Umbilical cord (tissue), 2 donors: ENCODE data around the gene CCDC136. TPM values are rescaled to one million over a fixed set of nuclear protein-coding genes. Genes with fewer than 3 reads are reported as not detected.
A peak's percentile ranks its signal among the peaks of the same experiment; 100 is the strongest.

Experiments
- DNase-seq: peaks from one replicate; pipeline ENCODE4 v3.0.0-alpha.2; 2015; ENCODE audit warnings: low spot score
- total RNA-seq: library from RNA; depleted of rRNA; stranded (reverse); fragments of >200 nt; gene quantifications from one replicate; pipeline ENCODE4 v1.2.3, GENCODE V29; 2014; ENCODE audit warnings: low replicate concordance; ENCODE audit not compliant: insufficient read depth

CCDC136 gene
- total RNA-seq, 1 donor from 2014 or later = 6.0 TPM

DNA sequence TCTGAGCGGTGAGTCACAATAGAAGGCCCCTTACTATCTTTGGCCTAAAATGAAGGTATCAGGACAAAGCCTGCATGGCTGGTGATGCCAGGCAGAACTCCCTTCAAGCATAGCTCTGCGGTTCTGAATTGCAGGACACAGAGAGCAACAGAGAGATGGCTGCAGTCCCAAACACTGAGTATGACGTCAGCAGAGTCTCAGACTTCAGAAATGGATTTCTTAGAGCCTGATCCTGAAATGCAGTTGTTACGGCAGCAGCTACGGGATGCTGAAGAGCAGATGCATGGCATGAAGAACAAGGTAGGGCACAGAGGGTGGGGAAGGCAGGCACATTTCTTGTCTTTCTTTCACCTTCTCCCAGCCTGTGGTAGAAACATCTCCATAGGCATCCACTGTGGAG lies 13.5 kb downstream of the CCDC136 start:
- DNase-seq = no peak

DNA sequence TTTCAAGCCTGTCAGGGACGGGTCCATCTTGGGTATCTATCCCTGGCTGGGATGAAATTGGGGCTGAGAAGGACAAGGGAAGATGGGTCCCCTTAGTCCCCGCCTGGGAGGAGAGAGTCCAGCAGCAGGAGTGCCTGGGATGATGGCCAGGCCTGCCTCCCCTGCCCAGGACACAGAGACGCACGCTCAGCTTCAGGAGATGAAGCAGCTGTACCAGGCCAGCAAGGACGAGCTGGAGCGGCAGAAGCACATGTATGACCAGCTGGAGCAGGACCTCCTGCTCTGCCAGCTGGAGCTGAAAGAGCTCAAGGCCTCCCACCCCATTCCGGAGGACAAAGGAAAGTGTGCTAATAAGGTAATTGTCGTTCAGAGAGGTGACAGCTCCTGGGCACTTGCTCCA lies 15.4 kb downstream of the CCDC136 start:
- no peak for DNase-seq

DNA sequence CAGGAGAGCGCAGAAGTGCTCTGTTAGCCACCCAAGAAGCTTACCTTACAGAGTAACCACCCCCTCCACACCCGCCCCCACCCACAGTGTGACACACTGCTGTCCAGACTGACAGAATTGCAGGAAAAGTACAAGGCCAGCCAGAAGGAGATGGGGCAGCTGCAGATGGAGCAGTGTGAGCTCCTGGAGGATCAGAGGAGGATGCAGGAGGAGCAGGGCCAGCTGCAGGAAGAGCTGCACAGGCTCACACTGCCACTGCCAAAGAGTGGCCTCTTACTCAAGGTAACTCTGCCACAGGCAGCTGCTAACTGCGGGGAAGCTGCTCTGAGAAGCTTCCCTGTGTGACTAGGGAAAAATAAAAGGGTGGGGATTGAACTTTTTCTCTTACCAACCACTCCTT lies 17.6 kb downstream of the CCDC136 start:
- no peak for DNase-seq

DNA sequence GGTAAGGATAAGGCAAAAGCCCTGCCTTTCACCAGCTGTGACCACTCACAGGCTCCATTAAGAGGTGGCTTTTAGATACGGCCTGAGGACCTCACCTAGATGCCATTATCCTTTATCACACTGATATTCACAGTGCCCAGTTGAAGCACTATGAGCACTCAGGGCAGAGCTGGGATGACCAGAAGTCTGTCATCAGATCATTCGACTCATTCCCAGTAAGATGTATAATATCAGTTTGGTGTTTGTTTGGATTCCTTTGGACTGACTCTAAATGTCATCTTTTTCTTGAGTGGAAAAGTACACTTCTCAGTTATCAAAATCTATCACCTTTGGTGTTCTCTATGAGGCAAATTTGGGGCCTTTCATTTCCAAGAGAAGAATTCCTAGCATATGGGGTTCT lies 18.7 kb downstream of the CCDC136 start:
- DNase-seq = no peak

DNA sequence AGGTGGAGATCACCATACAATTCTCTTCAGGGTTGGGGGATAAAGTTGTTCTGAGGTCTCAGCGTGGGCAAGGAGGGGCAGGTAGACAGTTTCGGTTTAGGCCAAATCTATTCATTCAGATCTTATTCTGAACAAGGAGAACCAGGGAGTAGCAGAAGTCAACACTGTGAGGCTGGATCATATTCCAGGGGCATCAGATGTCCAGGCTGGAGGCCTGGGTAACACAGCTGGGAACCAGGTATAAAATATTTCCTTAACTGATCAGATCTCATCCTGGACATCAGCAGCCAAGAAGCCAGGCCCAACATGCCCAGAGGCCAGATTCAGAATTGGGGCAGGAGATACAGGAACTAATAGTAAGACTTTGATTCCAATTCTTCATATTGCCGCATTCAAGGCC lies 19.2 kb downstream of the CCDC136 start:
- DNase-seq = no peak

DNA sequence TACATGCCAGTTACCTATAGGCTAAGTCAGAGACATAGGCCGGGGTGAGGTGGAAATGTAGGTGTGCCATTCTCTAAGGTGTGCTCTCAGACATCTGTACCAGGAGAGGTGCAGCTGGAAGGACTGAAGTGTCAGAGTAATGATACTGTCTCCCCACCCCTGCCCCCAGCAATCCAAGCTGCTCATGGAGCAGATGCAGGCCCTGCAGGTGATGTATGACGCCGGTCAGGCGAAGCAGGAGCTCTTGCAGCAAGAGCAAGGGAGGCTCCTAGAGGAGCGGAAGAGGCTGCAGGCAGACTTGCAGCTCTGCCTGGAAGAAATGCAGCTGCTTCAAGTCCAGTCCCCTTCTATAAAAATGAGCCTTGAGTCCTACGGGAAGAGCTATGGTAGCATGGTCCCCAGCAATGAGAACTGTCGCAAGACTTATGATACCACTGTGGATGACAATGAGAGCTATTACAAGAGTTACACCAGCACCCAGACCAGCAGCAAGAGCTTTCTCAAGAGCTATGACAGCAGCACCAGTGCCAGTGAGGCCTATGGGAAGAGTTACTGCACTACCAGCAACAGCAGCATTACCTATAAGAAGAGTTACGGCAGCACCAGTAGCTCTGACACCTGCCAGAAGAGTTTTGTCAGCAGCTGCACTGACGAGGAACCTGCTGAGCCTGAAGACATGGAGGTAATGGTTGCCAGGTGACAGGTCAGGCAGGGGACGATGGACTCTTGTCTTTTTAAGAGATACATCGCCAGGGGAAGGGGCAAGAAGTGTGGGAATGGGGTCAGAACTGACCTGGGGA lies 20.1 kb downstream of the CCDC136 start:
- no peak for DNase-seq

DNA sequence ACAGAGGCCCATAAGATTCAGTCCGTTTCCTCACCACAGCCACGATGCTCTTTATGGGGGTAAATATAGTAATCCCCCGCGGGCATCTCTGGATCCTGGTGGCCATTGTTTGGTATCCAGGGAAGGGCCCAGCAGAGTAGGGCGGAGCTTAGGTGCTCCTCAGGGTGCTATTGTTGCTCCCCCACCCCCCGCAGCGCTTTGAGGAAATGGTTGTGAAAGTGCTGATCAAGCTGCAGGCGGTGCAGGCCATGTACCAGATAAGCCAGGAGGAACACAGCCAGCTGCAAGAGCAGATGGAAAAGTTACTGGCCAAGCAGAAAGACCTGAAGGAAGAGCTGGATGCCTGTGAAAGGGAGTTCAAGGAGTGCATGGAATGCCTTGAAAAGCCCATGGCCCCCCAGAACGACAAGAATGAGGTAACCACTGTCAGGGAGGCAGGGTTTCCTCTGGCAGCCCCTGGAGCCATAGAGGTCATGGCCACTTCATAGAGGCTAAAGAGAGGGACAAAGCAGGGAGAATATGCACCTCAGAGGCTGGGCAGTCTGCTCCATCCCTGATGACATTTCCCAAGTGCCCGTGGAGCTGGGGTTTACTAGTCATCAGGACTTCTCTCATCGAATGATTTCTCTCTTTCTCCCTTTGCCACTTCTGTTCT lies 20.9 kb downstream of the CCDC136 start:
- peak; percentile 55 for DNase-seq

DNA sequence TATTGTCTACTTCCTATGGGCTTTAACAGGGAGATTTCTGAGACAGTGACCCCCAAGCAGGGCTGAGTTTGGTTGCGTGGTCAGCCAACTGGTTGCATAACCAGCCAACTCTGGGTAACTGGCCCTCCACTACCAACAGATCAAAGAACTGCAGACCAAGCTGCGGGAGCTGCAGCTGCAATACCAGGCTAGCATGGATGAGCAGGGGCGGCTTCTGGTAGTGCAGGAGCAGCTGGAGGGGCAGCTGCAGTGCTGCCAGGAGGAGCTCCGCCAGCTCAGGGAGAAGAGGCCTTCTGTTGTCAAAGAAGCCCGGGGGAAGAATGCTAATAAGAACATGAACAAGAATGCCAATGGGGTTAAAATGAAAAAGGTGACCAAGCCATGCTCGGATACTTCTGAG lies 22.7 kb downstream of the CCDC136 start:
- DNase-seq = no peak

DNA sequence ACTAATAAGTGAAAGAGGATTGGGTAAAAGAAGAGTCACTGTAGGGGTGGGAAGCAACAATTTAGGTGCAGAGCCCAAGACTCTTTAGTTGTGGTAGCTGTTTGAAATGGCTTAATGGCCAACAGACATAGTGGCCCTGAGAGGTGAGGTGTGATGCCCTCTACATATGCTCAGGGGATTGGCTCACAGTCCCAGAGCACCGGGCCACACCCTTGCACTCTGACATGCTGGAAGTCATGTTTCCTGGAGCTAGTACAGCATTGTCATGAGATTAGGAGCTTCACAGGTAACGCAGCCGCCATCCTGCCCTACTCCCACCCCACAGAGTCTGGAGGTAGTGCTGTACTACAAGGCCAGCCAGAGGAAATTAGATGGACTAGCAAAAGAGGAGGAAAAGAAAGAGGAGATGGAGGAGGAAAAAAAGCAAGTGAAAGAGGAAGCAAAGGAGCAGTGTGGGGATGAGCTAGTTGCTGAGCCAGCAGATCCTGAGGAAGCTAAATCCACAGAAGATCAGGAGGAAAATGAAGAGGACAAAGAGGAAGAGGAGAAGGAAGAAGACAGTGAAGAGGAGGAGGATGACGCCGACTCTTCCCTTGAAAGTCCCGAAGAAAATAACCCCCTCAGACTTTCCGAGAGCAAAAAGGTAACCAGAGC lies 23.6 kb downstream of the CCDC136 start:
- DNase-seq = no peak

DNA sequence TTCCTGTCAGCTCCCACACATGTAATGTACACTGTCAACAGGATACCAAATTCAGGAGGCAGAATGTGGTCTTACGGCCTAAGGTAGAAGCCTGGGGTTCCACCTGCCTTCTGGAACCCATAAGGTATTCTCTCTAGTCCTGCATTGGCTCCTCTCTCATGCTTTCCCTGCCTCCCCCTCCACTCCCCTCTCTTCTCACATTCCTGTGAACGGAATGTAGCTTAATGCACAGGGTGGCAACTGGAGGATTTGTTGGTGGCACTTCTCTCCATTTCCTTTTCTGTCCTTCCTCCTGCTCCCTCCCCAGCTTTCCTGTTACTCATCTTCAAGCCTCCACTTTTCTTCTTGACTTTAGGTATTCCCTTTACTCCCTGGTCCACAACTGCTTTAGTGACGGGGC lies 26.9 kb downstream of the CCDC136 start:
- DNase-seq = no peak

DNA sequence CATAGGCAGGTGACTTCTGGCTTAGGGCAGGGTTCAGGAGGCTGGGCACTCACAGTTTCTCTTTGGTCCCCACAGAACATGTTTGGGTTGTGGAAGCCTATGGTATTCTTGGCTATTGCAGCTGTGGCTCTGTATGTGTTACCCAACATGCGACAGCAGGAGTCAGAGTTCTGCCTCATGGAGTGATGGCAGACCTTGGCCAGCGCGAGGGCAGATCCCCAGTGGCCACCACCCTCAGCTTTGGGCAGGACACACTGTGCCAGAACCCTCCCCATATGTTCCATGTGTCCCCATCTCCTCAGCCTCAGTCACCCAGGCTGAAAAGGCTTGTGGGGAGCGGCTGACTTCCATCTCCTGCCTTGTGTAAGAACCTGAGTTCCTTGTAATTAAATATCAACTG lies 30.0 kb downstream of the CCDC136 start:
- no peak for DNase-seq

DNA sequence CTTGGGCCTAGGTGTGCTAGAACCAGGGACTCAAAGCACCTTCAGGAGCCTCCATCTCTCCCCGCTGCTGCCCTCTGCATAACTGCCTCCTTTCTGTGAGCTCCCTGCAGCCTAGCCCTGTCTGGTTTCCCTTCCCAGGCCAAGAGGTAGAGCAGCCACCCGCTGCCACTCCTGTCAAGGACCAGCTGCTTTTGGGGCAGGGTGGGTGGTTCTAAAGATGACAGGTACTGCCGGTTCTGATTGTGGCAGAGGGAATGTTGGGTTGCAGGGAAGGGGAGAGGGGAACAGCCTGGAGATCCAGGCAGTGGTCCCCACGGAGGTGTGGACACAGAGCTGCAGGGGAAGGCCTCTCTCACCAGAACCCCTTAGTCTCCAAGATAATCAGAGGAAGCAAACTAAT lies 34.7 kb downstream of the CCDC136 start:
- no peak for DNase-seq

DNA sequence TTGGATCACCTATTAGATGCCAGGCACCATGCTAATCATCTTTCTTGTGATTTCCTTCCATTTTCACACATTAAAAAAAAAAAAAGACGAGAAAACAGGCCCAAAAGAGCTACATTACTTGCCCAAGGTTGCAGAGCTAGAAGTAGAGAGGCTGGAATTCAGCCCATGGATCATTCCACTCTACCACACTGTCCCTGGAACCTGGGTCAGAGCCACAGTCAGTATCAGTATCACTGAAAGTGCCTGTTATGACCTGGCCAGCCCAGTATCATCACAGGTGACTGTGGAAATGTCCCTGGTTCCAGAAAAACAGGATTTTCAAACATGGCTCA lies 35.1 kb downstream of the CCDC136 start:
- DNase-seq = no peak

DNA sequence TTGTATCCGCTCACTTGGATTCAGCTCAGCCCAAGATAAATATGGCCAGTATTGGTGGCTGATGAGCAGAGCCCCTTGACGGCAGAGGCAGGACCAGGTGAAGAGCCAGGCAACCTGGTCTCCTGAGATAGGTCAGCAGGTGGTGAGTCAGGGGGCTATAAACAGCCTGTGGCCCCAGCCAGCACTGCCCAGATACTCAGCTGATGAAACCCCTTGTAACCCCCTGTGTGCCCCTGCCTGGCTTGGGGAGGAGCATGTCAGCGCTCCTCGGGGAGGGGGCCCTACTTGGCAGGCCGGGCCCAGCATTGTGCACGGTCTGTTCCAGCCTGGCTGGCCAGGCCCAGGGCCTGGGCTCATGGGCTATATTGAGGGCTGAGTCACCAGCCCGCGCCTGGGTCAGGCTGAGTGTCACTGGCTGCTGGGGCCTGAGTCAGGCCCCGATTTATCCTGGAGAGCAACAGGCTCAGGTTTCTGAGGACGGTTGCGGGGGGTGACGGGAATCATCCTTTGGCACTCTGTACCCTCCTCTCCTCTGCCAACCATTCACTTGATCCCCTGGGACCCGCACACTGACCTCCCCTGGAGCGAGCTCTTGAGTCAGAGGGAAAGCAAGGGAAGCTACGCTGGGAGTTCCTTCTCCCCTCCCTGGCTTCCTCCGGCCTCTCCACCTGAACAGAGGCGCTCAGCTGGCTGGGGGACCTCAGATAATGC lies 35.6 kb downstream of the CCDC136 start:
- DNase-seq = peak; percentile 9

DNA sequence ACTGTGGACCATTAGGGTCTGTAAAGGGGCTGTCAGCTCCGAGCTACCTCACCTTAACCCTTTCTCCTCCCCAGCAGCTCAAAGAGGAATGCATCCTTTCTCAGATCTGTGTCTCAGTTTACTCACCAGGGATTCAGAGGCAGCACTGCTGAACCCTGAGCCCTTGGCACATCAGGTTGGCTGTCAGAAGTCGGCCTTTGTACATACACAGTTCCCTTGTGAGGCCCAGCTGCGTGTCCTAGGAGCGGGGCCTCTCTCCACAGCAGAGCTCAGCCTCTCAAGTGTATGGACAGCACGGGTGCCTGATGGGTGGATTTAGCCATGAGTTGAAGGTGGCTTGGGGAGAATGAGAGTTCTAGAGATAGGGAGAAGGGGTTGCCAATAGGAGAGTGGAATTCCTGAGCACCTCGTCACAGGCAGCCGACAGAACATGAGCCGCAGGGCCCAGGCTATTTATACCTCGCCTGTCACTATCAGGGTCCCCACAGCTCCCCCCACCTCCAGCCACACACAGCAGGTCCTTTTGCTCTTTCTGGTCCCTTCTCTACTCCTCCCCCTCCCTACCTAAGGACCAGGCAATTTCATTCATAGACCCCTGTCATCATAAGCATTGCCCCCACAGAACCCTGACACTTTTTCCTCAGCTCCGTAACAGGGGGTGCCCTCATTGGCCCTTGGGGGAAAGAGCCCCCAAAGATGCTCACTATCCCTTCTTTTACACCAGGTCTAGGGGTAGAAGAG lies 36.4 kb downstream of the CCDC136 start:
- peak; percentile 77 for DNase-seq

DNA sequence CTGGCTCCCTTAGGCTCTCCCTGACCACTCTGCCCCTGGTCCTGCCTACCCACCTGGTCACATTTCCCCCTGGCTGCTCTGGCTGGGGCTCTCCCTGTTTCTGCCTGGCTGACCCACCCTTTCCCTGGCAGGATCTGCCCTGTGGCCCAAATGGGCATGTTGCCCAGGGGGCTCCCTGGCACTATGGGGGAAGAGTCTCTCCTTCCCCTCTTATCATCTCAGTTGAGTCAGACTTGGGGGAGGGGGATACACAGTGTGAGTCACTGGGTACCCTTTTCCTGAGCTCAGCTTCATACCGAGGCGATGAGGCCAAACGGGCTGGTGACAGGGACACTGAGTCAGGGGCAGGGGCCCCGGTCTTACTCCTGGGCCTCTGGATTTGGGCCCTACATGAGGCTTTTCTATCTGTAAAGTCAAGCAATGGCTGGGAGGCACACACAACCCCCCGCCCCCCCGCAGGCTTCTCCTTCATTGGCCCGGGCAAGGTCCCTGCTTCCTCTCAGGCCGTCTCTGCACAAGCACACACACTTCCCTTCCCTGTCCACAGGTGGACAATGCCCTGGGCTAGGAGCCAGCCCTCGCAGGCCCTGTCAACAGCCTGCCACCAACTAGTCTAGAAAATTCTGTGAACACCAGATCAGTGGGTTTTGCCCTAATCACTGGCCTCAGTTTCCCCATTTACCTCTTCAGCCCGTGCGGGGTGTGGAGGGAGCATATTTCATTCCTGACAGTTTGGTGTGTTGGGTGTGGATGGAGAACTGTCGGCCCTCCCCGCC lies 37.8 kb downstream of the CCDC136 start:
- peak; percentile 51 for DNase-seq

DNA sequence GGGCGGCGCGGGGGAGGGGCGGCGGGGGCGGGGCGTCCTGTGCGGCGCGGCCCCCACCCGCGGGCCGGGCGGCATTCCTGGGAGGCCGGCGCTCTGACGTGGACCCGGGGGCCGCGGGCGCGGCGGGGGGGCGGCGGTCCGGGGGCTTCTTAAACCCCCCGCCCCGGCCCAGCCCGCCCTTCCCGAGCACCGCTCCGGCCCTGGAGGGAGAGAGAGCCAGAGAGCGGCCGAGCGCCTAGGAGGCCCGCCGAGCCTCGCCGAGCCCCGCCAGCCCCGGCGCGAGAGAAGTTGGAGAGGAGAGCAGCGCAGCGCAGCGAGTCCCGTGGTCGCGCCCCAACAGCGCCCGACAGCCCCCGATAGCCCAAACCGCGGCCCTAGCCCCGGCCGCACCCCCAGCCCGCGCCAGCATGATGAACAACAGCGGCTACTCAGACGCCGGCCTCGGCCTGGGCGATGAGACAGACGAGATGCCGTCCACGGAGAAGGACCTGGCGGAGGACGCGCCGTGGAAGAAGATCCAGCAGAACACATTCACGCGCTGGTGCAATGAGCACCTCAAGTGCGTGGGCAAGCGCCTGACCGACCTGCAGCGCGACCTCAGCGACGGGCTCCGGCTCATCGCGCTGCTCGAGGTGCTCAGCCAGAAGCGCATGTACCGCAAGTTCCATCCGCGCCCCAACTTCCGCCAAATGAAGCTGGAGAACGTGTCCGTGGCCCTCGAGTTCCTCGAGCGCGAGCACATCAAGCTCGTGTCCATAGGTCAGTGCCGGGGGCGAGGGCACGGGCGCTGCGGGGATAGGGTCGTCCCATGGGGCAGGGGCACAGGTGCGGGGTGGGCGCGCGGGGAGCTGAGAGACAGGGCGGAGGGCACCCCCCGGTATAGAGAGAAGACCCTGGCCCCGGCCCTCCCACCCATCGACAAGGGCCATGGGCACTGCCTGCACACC lies 38.7 kb downstream of the CCDC136 start, which contains the start of gene FLNC:
FLNC (plus strand) TSS at position 176 of the 947 bp plus-strand sequence; CDS start at position 408, 232 bp downstream.
- DNase-seq = peak; percentile 78

DNA sequence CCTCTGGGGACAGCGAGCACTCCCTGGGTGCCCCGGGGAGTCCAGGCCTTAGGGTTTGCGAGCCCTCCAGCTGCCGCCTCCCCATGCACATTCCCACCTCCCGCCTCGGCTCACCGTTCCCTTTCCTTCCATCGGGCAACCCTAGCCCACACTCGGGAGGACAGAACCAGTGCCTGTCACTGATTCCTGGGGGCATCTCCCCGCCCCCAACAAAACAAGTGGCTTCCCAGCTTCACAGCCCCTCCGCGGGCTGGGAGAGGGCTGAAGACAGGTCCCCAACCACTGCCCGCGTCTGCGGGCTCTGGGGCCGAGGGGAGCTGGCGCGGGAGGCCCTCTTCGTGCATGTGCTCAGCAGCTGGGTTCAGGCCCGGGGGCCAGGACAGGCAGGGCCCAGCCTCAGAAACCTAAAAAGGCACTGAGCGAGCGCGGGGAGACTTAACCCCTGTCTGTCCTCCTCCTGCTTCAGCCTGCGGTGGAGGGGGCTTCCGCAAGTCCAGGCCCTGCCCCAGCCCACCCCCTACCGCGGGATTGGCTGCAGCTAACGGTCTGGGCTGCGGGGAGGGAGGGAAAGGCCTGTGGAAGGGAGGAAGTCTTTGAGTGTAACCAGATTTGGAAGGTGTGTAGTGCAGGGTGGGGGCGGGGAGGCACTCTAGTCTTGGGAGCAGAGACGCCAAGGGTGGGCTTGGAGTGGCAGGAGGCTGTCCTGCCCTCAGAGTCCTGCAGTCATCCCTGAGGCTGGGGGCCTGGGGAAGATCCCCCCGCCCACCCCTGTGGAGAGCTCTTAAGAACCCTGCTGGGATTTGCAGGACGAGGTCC lies 39.6 kb downstream of the CCDC136 start:
- DNase-seq = peak; percentile 91
